Vagina (tissue), 2 donors: Measurements from ENCODE around the gene ENO3.

Experiments used
- CTCF ChIP-seq, 3 experiments: fragments of 450-650 bp in 2 of 3; fragments of 200-600 bp in 1 of 3; sonication (generic) in 1 of 3; IDR thresholded peaks; one replicate each; pipeline ENCODE4 v1.5.1; 2017 to 2019; ENCODE audit warnings: antibody characterized with exemption in 3 of 3, mild to moderate bottlenecking in 2 of 3, moderate library complexity in 2 of 3
- POLR2A ChIP-seq, 2 donors: fragments of 450-650 bp; IDR thresholded peaks; one replicate each; pipeline ENCODE4 v1.6.1; 2017; ENCODE audit warnings: antibody characterized with exemption in 2 of 2, mild to moderate bottlenecking in 2 of 2, moderate library complexity in 2 of 2
- POLR2AphosphoS5 ChIP-seq, 2 donors: sonication (generic); formaldehyde crosslinking; IDR thresholded peaks; one replicate each; pipeline ENCODE4 v1.9.0; 2017; ENCODE audit warnings: antibody characterized with exemption in 2 of 2, mild to moderate bottlenecking in 2 of 2, low read depth in 1 of 2; ENCODE audit not compliant: insufficient read depth in 1 of 2

GRCh38 chr17:4928881-4929280 is 22.0 kb upstream of the ENO3 start:
- TF ChIP-seq CTCF (IDR thresholded peaks at IDR 0.05) (no peak), POLR2A (IDR thresholded peaks at IDR 0.05) (no peak), POLR2AphosphoS5 (IDR thresholded peaks at IDR 0.05; ENCODE audit: insufficient read depth in 1 of 2, low read depth in 1 of 2) (no peak)
